ENCODE measurements around the gene SNRK.

SNRK gene

DNA sequence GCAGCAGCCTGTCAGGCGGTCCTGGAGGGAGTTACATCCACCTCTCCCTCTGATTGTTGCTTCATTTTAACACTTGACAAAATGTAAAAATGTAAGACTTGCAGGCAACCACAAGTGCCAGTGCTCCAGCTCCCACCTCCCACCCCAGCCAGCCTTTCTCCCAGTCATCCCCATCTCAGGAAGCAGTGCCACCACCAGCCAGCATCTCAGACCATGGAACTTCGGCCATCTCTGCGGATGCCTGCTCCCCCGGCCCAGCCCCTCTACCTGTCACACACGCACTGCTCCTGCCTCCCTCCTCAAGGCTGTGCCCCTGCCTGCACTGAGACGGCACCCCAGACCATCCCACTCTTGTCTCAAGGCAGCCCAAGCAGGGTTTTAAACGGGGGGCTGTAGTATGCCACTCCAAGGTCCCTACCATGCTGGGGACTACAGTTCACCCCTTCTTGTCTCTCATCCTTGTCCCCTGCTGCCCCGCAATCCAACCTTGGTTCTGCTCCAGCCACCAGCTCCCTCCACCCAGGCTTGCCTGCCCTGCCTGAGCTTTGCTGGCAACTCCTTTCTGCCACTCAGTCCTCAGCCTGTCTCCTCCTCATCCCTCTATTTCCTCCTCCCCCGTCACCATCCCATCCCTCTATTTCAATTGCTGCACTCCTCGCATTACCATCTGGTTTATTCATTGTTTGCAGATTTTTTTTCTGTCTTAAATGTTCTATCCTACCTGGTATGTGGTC lies 85.8 kb downstream of the SNRK start:
- DNase-seq (ENCODE audit: low read depth in 3 of 3) = no peak

GRCh38 chr3:43372809-43373559 lies 86.6 kb downstream of the SNRK start:
- no peak for DNase-seq (ENCODE audit: low read depth in 3 of 3)

DNA sequence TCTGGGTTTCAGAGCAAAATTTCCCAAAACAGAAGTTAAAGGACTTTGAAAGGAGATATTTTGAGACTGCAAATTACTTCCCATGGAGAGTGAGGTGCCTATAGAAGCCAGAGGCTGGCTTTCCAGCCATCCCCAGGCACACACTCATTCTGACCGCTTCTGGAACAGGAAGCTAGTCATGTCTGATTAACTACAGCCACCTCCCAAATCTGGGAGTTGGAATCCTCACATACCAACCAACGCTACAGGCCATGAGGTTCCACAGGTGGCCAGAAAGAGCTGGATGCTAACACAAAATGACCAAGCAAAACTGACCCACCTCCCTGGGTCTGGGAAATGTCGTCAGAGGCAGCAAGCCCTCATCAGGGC lies 87.2 kb downstream of the SNRK start:
- no peak for DNase-seq (ENCODE audit: low read depth in 3 of 3)

- DNase-seq (ENCODE audit: low read depth in 3 of 3) = peak; percentile 33 to 53 (median 47)
Observed at GRCh38 chr3:43378066-43378935, 92.0 kb downstream of the SNRK start.

DNA sequence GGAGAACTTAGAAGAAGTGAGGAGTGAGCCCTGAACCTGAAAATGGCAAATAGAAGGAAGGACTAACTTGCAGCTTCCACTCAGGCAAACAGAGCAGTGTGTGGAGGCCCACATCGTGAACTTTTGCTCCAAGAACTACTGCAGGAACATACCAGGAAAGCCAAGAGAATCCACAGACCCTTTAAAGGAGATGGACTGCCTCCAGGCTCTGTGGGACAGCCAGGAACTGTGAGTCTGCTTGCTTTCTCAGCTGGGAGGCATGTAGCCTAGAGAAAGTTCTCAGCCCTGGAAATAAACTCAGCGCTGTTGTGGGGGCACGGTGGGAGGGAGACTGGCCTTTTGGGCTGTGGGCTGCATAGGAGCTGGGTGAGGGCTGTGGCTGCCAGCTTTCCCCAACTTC lies 93.0 kb downstream of the SNRK start:
- DNase-seq (ENCODE audit: low read depth in 3 of 3) = no peak

DNA sequence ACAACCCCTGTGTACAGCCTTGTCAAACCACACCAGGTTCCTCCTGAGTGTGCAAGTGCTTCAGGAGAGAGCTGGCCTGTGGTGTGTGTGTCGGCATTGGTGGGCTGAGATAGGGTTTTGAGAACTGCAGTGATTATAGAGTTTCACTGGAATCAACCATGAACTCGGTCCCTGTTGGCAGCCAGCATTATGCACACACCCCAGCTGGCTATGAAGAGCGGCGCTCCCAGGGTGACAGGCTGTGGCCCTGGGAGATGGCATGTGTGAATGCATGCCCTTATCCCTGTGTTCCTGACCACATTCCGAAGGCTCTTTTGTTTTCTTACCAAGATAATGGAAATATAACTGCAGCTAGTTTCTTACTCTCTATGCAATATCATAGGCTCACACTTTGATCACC lies 101.8 kb downstream of the SNRK start:
- DNase-seq (ENCODE audit: low read depth in 3 of 3) = no peak

- no peak for DNase-seq (ENCODE audit: low read depth in 3 of 3)
Observed at GRCh38 chr3:43388915-43389314, 102.6 kb downstream of the SNRK start.

DNA sequence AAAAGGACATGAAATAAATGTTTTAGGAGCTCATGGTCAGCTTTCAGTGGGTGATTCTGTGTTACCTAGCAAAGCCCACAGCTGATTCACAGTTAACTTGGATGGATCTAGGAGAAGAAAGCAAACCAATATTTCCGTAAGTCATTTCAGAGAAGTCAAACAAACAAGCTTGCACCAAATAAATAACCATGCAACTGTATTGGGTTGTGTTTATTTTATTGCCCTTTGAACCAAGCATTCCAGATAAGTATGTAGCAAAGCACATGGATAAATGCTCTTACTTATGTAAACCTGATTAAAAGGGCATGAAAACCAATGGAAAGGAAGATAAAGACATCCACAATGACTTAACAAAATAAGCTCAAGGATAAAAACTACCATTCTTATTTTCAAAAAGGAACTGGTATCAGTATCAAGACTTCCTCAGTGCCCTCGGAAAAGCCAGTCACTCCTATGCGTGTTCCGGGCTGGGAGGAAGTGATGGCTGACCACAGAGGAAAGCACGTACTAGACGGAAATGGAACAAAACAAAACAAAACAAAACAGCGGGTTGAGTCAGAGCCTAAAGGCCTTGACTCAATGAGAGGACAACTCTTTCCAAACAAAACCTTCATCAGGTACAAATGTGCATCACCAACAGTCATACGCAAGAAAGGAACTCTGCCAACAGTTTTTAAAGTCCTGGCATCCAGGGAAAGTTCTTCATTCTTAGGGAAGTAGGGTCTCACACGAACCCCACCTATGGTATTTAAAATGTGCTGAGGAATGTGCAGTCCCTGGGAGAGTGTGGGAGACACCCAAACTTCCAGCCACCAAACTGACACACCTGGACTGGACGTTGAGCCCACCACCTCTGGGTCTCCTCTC lies 103.3 kb downstream of the SNRK start:
- peak; percentile 40 to 63 (median 56) for DNase-seq (ENCODE audit: low read depth in 3 of 3)

DNA sequence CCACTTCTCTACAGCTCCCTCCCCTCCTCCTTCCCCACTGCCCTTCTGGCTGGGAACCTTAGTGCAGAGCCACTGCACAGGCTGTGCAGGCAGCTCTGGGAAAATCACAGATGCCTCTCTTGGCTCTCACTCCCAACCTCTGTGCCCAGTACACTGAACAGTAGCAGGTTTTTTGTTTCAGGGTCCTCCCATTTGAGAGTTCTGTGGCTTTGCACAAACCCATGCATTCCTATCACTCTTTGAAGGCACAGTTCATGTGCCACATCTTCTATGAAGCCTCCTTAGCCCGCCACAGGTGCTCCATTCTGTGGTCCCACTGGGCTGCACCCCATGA lies 103.9 kb downstream of the SNRK start:
- DNase-seq (ENCODE audit: low read depth in 3 of 3) = no peak

- no peak for DNase-seq (ENCODE audit: low read depth in 3 of 3)
Observed at GRCh38 chr3:43391621-43392020, 105.3 kb downstream of the SNRK start.

DNA sequence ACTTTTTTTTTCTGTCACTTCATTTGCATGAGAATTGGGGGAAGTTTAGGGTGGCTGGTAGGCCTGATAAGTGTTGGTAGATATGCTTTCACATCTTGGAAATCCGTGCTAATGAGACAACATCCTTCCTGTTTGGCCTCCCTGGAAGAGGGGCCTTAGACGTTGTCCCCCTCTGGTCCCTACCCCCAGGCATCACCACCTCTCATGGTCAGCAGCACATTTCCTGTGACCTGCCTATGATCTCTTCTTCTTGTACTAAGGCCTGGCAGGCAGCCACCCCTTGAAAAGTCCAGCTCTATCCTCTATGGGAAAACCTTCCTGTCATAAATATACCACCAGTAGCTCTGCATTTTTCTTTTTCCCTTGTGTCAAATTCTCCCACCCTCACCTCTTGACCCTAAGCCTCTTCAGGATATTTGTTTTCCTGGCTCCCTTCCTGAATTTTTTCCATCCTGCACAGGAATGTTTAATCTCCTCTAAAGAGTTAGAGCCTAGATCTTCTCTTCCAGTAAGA lies 107.8 kb downstream of the SNRK start:
- DNase-seq (ENCODE audit: low read depth in 3 of 3) = no peak

GRCh38 chr3:43399034-43399433 lies 112.7 kb downstream of the SNRK start:
- no peak for DNase-seq (ENCODE audit: low read depth in 3 of 3)

DNA sequence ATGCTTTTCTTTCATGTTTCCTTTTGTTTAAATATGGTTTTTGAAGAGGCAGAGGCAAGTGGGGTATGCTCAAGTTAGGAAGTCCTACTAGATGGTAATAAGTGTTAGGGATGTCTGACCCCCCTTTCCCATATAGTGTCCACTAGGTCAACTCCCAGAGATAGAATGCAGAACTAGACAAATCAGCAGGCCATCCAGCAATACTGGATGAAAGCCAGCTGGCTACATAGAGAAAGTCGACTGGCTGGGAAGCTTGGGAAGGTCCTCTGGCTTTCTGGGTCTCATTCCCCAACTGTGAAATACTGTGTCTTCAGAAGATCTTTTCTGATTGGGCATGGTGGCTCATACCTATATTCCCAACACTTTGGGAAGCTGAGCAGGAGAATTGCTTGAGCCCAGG lies 113.8 kb downstream of the SNRK start:
- no peak for DNase-seq (ENCODE audit: low read depth in 3 of 3)
